Activated naive CD4-positive, alpha-beta T cell treated with anti-CD3 and anti-CD28 coated beads for 36 hours (primary cell): Measurements from ENCODE around the gene CDK14. TPM values are rescaled to one million over a fixed set of nuclear protein-coding genes. Genes with fewer than 3 reads are reported as not detected.
A peak's percentile ranks its signal among the peaks of the same experiment; 100 is the strongest.

Experiments
- CTCF ChIA-PET: fragments of 350-600 bp; sonication (Branson Sonifier 250); formaldehyde crosslinking; loops from one replicate; lab custom pipeline; 2021; ENCODE audit warnings: antibody characterized with exemption; lab: Charles Lee
- DNase-seq: peaks from one replicate; pipeline ENCODE4 v3.0.0-alpha.2; 2020
- H3K27ac Mint-ChIP-seq: one replicate; pipeline ENCODE4 v1.8.0; 2021; ENCODE audit warnings: mild to moderate bottlenecking, mixed read lengths
- H3K27me3 Mint-ChIP-seq: one replicate; pipeline ENCODE4 v1.8.0; 2021; ENCODE audit warnings: low read depth, mixed read lengths
- H3K36me3 Mint-ChIP-seq: one replicate; pipeline ENCODE4 v1.8.0; 2021; ENCODE audit warnings: low read depth, mixed read lengths
- H3K4me1 Mint-ChIP-seq: one replicate; pipeline ENCODE4 v1.8.0; 2021; ENCODE audit warnings: low read depth, mixed read lengths
- H3K4me3 Mint-ChIP-seq: one replicate; pipeline ENCODE4 v1.8.0; 2021; ENCODE audit warnings: mild to moderate bottlenecking, moderate library complexity, mixed read lengths
- H3K9me3 Mint-ChIP-seq: one replicate; pipeline ENCODE4 v1.8.0; 2021; ENCODE audit warnings: mixed read lengths
- intact Hi-C: fragments of 100-400 bp; cut with micrococcal nuclease; formaldehyde crosslinking; loops from one replicate; pipeline ENCODE4 v1.15.1; 2023
- total RNA-seq, 2 experiments: library from RNA; stranded (reverse); gene quantifications; one replicate each; pipeline ENCODE4 v1.2.3, GENCODE V29; 2021

The CDK14 gene
- total RNA-seq, 2 experiments from 2014 or later: 0.42 to 0.81 TPM

DNA sequence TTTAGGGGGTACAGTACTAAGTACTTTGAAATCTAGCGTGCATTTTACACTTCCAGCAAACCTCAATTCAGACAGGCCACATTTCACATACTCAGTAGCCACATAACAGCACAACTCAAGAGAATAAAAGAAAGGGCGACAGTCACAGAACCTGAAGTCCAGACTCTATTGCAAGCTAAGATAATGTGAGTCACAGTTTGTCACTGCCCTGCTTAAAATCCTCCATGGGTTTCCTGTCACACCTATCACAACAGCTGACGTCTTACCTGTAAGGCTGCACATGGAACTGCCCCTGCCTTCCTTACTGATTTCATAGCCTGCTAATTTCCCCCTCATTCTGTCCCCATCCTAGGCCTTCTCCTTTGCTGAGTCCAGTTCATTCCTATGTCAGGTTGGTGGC is 16.1 kb upstream of the CDK14 start:
- H3K27me3 Mint-ChIP-seq: no peaks in the 10 kb centered on the region
- H3K36me3 Mint-ChIP-seq: no peaks in the 10 kb centered on the region
- H3K9me3 Mint-ChIP-seq: no peaks in the 10 kb centered on the region
- CTCF ChIA-PET: no interaction called here
- H3K4me3 Mint-ChIP-seq: no peak overlapping the region
- DNase-seq: no peak
- no peaks in the 10 kb centered on the region for H3K4me1 Mint-ChIP-seq
- intact Hi-C loops: no loop called here
- H3K27ac Mint-ChIP-seq: no peak overlapping the region

DNA sequence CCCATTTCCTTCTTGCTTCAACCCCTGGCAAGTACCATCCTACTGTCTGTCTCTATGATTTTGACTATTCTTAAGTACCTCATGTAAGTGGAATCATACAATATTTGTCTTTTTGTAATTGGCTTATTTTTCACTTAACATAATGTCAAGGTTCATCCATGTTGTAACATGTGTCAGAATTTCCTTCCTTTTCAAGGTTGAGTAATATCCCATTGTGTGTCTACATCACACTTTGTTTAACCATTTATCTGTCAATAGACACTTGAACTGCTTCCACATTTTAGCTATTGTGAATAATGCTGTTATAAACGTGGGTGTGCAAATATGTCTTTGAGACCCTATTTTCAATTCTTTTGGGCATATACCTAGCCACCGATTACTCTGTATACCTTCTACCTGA is 14.0 kb upstream of the CDK14 start:
- intact Hi-C loops: no loop called here
- Mint-ChIP-seq H3K9me3 (no peaks in the 10 kb centered on the region), H3K4me3 (no peak overlapping the region), H3K36me3 (no peaks in the 10 kb centered on the region), H3K27ac (no peak overlapping the region), H3K4me1 (no peaks in the 10 kb centered on the region), H3K27me3 (peaks cover 6% of the 10 kb centered on the region)
- DNase-seq: no peak
- CTCF ChIA-PET: no interaction called here

DNA sequence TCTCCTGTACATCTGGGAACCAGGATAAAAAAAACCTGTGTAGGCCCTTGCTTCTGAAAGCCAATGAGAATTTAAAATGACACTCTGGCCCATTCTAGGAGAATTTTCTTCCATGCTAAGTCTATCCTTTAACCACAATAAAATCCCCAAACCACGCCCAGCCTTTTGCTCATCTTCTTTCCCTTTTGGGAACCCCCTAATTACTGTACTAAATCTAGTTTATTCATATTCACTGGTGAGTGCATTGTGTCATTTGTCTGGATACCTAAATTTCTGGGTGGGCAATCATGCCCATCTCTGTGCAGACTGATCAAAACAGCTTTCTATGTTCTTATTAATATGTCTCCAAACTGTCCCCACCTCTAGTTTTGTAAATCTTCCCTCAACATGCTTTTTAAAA is 11.7 kb upstream of the CDK14 start:
- Mint-ChIP-seq H3K4me1 (no peaks in the 10 kb centered on the region), H3K9me3 (no peaks in the 10 kb centered on the region), H3K36me3 (no peaks in the 10 kb centered on the region), H3K27ac (no peak overlapping the region), H3K4me3 (no peak overlapping the region), H3K27me3 (peaks cover 6% of the 10 kb centered on the region)
- CTCF ChIA-PET: no interaction called here
- intact Hi-C loops: no loop called here
- no peak for DNase-seq

DNA sequence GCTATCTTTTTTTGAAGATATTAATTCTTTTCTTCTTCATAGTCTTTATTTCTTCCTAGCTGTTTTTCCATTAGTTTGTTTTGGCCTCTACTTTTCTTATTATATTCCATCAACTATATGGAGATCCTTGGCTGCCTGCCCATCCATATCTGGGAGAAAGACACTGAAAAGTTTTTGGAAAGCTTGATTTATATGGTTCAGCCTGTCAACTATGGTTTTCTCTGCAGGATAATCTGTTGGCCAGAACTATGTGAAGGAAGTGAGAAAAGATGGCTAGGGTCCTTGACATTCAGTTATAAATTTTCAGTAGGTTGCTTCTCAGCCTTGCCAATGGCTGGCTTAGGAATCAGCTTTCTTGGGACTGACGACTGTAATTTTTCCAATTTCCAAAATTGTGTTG is 10.0 kb upstream of the CDK14 start:
- CTCF ChIA-PET: interaction anchor here (1.1 kb wide), 1 partner anchor 43 kb away, joined by 3 read pairs; no protein-coding TSS in a partner anchor
- intact Hi-C loops: no loop called here

DNA sequence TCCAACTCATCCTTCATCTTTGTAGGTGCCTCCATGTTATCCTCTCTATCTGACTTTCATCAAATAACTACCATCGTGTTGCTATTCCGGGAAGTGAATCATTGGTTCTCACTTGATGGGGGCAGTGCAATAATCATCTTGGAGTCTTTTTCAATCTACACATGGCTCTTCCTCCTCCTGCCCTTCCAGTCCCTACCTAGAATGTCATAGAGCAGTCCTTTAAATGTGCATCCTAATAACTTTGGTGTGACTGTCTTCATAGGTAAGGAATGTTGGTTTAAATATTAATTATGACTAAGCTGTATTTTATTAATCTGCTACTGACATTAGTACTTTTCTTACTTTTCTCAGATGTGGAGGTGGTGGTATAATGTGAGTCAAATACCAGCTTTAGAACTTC is 8.4 kb upstream of the CDK14 start:
- H3K9me3 Mint-ChIP-seq: no peaks in the 10 kb centered on the region
- no peaks in the 10 kb centered on the region for H3K36me3 Mint-ChIP-seq
- no peak overlapping the region for H3K4me3 Mint-ChIP-seq
- DNase-seq: no peak
- intact Hi-C loops: no loop called here
- no peaks in the 10 kb centered on the region for H3K4me1 Mint-ChIP-seq
- CTCF ChIA-PET: interaction anchor here (1.1 kb wide), 1 partner anchor 1072 kb away, joined by 3 read pairs; no protein-coding TSS in a partner anchor
- H3K27ac Mint-ChIP-seq: no peak overlapping the region
- H3K27me3 Mint-ChIP-seq: peaks cover 6% of the 10 kb centered on the region

More for the DNA sequence above, 10.0 kb upstream of the CDK14 start:
- DNase-seq: no peak
- H3K27me3 Mint-ChIP-seq: peaks cover 6% of the 10 kb centered on the region
- no peak overlapping the region for H3K4me3 Mint-ChIP-seq
- no peaks in the 10 kb centered on the region for H3K9me3 Mint-ChIP-seq
- H3K27ac Mint-ChIP-seq: no peak overlapping the region
- no peaks in the 10 kb centered on the region for H3K36me3 Mint-ChIP-seq
- H3K4me1 Mint-ChIP-seq: no peaks in the 10 kb centered on the region

DNA sequence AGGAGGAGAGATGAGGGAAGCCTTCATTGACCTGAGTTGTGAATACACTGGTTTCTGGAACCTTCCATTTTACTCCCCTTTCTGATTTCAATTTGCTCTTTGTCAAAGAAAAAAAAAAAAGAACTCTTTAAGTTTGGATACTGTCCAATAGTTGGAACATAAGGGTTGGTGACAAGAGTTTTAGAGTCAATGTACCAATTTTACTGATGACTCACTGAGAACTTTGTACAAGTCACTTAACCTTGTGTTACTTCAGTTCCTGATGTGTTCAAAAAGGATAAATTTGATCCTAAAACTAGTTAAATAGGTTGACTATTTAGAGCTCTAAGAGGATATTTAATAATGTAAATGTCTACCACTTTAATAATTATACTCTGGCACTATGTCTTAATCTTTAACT is 4.1 kb upstream of the CDK14 start:
- Mint-ChIP-seq H3K4me1 (peaks cover 14% of the 10 kb centered on the region), H3K9me3 (no peaks in the 10 kb centered on the region), H3K36me3 (no peaks in the 10 kb centered on the region), H3K4me3 (no peak overlapping the region), H3K27ac (no peak overlapping the region), H3K27me3 (peaks cover 27% of the 10 kb centered on the region)
- CTCF ChIA-PET: no interaction called here
- intact Hi-C loops: no loop called here
- no peak for DNase-seq

DNA sequence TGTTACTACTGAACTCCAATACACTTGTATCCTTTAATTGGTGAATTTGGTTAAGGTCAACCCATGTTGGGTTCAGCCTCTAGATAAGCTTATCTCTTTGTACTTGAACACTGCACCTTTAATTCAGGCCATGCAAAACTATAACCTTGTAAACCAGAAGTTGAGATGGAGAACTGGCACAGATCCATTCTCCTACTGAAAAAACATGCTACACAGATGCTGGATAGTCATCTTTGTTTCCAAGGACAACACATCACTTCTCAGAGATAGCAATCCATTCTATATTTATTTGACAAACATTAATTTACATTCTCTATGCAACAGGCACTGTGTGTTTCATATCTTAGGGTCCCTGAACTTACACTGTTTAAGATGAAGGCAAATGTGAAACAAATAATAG is 2.9 kb upstream of the CDK14 start:
- Mint-ChIP-seq H3K4me3 (no peak overlapping the region), H3K36me3 (no peaks in the 10 kb centered on the region), H3K27ac (no peak overlapping the region), H3K27me3 (peaks cover 39% of the 10 kb centered on the region), H3K4me1 (peaks cover 18% of the 10 kb centered on the region), H3K9me3 (no peaks in the 10 kb centered on the region)
- intact Hi-C loops: no loop called here
- DNase-seq: no peak
- CTCF ChIA-PET: interaction anchor here (1.5 kb wide), 1 partner anchor 138 kb away, joined by 3 read pairs; no protein-coding TSS in a partner anchor

DNA sequence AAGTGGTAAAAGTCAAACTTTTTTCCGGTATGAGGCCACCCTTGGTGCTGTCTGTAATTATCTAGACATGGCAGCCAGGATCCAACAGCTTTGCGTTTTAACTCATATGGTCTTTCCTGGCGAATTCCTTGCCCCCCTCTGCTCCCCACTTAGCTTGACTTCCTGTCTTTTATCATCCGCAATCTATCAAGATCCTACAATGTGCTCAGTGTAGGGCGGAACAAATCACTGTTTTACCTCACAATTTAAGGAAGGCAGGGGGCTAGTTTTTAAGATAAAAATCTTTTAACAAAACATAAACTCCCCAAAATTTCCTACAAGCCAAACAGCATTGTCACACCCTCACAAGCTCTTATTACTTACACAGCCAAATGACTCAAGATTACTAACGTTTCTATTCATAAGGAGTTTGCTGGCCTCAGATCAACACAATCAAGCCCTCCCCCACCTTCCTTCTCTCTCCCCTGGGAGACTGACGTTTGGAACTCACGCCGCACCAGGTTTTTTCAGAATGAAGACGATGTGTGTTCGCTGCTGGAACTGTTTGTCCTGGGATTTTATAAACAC is 1.3 kb upstream of the CDK14 start:
- H3K9me3 Mint-ChIP-seq: no peaks in the 10 kb centered on the region
- DNase-seq: peak; percentile 16
- no peaks in the 10 kb centered on the region for H3K36me3 Mint-ChIP-seq
- intact Hi-C loops: loop anchor here (2.0 kb wide), 1 partner anchor 192 kb away; the partner anchor contains the start of gene CLDN12
- H3K27me3 Mint-ChIP-seq: peaks cover 49% of the 10 kb centered on the region
- no peak overlapping the region for H3K27ac Mint-ChIP-seq
- CTCF ChIA-PET: interaction anchor here (0.9 to 3.1 kb wide), 3 partner anchors 35 to 140 kb away, joined by 3 to 10 read pairs (median 3); no protein-coding TSS in a partner anchor
- peaks cover 18% of the 10 kb centered on the region for H3K4me1 Mint-ChIP-seq
- H3K4me3 Mint-ChIP-seq: peak overlapping the region; percentile 10

DNA sequence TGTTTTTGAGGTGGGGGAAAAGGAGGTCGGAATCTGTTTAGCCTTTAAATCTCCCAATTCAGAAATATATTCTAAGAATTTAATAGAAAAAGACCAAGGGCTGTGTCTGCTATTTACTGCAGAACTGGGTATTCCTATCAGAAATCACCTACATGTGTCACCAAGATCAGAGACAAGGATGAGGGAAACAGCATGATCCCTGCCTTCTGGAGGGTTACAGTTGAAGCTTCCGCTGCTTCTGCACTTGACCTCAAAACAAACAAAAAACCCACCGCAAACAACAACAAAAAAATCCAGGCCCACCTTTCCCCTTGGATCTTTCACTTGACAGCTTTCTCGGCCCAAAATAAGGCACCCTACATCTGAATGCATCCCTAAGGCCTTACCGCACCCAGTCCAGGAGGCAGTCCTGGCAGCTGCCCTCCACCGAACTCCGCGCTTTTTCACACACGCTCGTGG is 750 bp upstream of the CDK14 start:
- intact Hi-C loops: loop anchor here (2.0 kb wide), 1 partner anchor 193 kb away; the partner anchor contains the start of gene CLDN12
- no peak for DNase-seq
- Mint-ChIP-seq H3K9me3 (no peaks in the 10 kb centered on the region), H3K27ac (no peak overlapping the region), H3K4me1 (peaks cover 18% of the 10 kb centered on the region), H3K36me3 (no peaks in the 10 kb centered on the region), H3K27me3 (peaks cover 54% of the 10 kb centered on the region), H3K4me3 (peak overlapping the region; percentile 69)
- CTCF ChIA-PET: interaction anchor here (0.9 to 3.1 kb wide), 2 partner anchors 34 to 140 kb away, joined by 3 to 10 read pairs; no protein-coding TSS in a partner anchor

DNA sequence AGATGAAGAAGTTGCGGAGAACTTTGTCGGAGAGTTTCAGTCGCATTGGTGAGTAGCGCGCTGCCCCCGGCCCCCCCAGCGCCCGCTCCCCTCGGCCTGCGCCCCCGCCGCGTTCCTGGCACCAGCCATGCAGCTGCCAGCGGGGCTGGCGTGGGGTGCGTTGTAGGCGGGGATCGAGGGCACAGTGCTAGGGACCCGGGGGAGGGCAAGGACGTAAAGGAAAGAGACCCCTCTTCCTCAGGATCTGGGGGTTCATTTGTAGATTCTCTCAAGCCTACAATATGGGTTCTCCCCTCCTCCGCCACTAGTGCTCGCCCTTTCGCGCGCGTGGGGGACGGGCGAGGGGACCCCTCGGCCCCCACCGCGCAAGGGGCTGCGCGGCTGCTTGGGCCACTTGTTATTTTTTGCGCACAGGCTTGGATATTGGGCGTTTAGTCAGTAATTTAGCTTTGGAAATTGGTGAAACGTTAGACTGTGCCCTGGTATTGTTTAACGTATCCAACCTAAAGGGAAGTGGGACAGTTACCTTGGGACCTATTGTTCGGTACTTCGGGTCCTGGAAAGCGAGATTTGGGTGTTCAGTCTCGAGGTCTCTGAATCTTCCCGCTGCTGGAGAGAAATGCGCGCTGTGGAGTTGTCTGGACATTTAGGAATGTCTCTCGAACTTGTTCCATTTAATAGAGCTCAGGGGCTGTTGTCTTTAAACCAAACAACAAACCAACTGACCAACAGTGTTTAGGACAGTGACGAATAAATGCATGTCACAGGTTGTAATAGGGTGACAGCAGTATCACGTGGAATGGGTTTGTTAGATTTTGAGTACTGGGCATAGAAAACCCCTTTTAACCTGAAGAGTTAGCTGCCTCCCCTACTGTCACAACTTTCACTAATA is 796 bp downstream of the CDK14 start:
- Mint-ChIP-seq H3K27ac (no peak overlapping the region), H3K9me3 (no peaks in the 10 kb centered on the region), H3K4me3 (peak overlapping the region; percentile 77), H3K36me3 (no peaks in the 10 kb centered on the region), H3K27me3 (peaks cover 62% of the 10 kb centered on the region), H3K4me1 (peaks cover 18% of the 10 kb centered on the region)
- intact Hi-C loops: loop anchor here (1.0 to 2.0 kb wide), 3 partner anchors 16 to 250 kb away; partner anchors contain the start of gene GTPBP10
- DNase-seq: no peak
- CTCF ChIA-PET: interaction anchor here (0.6 to 3.1 kb wide), 4 partner anchors 25 to 454 kb away, joined by 3 to 10 read pairs (median 5); no protein-coding TSS in a partner anchor

DNA sequence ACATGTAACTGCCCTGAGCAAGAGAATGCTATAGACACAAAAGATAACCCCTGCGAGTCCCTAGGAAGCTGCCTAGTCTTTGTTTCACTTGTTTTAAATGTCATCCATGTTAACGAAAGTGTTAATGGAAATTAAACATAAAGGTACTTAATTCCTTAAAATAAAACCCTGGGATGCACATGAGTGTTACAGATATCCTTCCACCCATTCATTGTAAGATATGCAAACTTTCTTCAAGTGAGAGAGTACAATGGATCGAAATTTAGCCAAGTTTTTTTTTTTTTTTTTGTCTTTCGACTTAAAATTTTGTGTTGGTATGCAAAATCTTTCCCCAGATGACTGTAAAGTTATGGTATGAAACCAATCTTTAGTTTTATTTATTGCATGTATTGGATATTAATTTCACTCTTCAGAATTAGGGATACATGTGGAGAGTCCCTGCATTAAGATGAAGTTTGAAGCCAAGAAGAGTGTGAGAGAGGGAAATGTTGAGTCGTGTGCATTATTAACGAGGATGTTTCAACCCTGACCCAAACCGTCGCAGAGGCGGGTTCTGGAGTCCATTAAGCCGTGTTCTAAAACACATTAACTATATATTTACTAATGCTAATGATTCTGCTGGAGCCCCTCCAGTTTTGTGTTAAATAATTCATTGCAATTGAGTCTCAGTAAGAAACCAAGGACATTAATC is 1.6 kb downstream of the CDK14 start:
- Mint-ChIP-seq H3K36me3 (no peaks in the 10 kb centered on the region), H3K4me1 (peaks cover 18% of the 10 kb centered on the region), H3K27ac (no peak overlapping the region), H3K27me3 (peaks cover 66% of the 10 kb centered on the region), H3K4me3 (no peak overlapping the region), H3K9me3 (no peaks in the 10 kb centered on the region)
- CTCF ChIA-PET: interaction anchor here (0.6 to 3.1 kb wide), 2 partner anchors 25 to 32 kb away, joined by 6 to 10 read pairs; no protein-coding TSS in a partner anchor
- intact Hi-C loops: loop anchor here (2.0 kb wide), 1 partner anchor 251 kb away; the partner anchor contains the start of gene GTPBP10
- DNase-seq: no peak

DNA sequence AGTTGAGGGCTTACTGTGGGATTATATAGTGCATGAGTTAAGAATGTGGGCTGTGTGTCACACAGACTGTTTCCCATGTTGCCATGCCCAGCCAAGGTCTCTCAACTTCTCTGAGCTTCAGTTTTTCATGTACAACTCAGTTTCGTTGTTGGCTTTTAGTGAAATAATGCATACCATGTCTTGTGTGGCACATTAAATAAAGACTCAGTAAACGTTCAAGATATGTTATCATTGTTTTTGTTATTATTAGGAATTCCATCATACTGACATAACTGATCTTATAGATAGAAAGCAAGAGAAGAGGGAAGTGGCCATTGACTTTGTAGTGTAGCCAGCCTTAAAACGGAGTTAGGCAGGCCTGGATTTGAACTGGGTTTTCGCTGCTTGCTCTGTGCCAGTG is 2.9 kb downstream of the CDK14 start:
- CTCF ChIA-PET: no interaction called here
- H3K36me3 Mint-ChIP-seq: no peaks in the 10 kb centered on the region
- peaks cover 60% of the 10 kb centered on the region for H3K27me3 Mint-ChIP-seq
- no peaks in the 10 kb centered on the region for H3K9me3 Mint-ChIP-seq
- H3K27ac Mint-ChIP-seq: no peak overlapping the region
- DNase-seq: no peak
- peaks cover 18% of the 10 kb centered on the region for H3K4me1 Mint-ChIP-seq
- intact Hi-C loops: no loop called here
- no peak overlapping the region for H3K4me3 Mint-ChIP-seq
